HepG2 (cell line): Measurements from ENCODE around the gene ING5. TPM values are rescaled to one million over a fixed set of nuclear protein-coding genes. Genes with fewer than 3 reads are reported as not detected.

Experiments
- ATAC-seq: fragments of 200-7000 bp; cut with Tn5 transposase; 3 replicates; pipeline ENCODE4 v1.9.1; 2020; ENCODE audit warnings: mild to moderate bottlenecking, moderate library complexity
- BruUV-seq: library from RNA; stranded (reverse); fragments of 400-500 nt; replicated peaks from 2 replicates; lab custom pipeline; 2021; lab: Mats Ljungman, UMichigan
- CTCF ChIA-PET: fragments of 300-600 bp; formaldehyde crosslinking; extraction: SDS; loops from one replicate; lab custom pipeline; 2021; ENCODE audit warnings: low total read pairs, inconsistent platforms, low intra/inter-chr PET ratio; lab: Yijun Ruan, JAX
- POLR2A ChIA-PET: fragments of 350-600 bp; sonication (Branson Sonifier 250); formaldehyde crosslinking; loops from one replicate; lab custom pipeline; 2020; ENCODE audit warnings: antibody characterized with exemption, inconsistent platforms; lab: Yijun Ruan, JAX
- DNase-seq: peaks from one replicate; pipeline ENCODE4 v3.0.0-alpha.2; 2015; ENCODE audit warnings: low spot score
- FAIRE-seq: peaks from 3 replicates; lab custom pipeline; 2011; peaks lifted over from hg19 to GRCh38; lab: Jason Lieb, UNC
- H2AFZ ChIP-seq: one replicate; pipeline ENCODE4 v1.6.1; 2011; ENCODE audit warnings: low read length, inconsistent platforms
- H3K27ac ChIP-seq: fragments of 300-600 bp; 3 replicates; pipeline ENCODE4 v1.8.0; 2011; ENCODE audit warnings: mixed run types, mild to moderate bottlenecking, mixed read lengths, low read length, inconsistent platforms; ENCODE audit not compliant: insufficient read depth; ENCODE audit errors: extremely low read length
- H3K27me3 ChIP-seq, 2 experiments: fragments of 200-600 bp in 1 of 2; 2 replicates in 1 of 2; 3 replicates in 1 of 2; pipeline versions ENCODE4 v1.6.0 to v1.8.0; 2011; ENCODE audit warnings: low read length in 2 of 2, mild to moderate bottlenecking in 2 of 2, moderate library complexity in 2 of 2, inconsistent platforms in 1 of 2; ENCODE audit not compliant: insufficient read depth in 2 of 2, control insufficient read depth in 1 of 2
- H3K36me3 ChIP-seq, 2 experiments: fragments of 200-600 bp in 1 of 2; replicated peaks in 1 of 2; 2 replicates in 1 of 2; 3 replicates in 1 of 2; pipeline versions ENCODE4 v1.5.1 to v1.8.0; 2011; ENCODE audit warnings: low read length in 2 of 2, inconsistent platforms in 1 of 2; ENCODE audit not compliant: insufficient read depth in 2 of 2, control insufficient read depth in 1 of 2
- H3K4me1 ChIP-seq: 2 replicates; pipeline ENCODE4 v1.5.1; 2012; ENCODE audit warnings: low read length, inconsistent platforms; ENCODE audit not compliant: insufficient read depth
- H3K4me2 ChIP-seq: 2 replicates; pipeline ENCODE4 v1.6.0; 2011; ENCODE audit warnings: low read depth, low read length, inconsistent platforms
- H3K4me3 ChIP-seq, 3 experiments: fragments of 200-600 bp in 1 of 3; sonication (generic), shearing (Covaris generic) in 1 of 3; replicated peaks in 1 of 3; 2 replicates each; pipeline ENCODE4 v1.5.1; 2011 to 2016; ENCODE audit warnings: low read length in 3 of 3, inconsistent platforms in 2 of 3, low read depth in 2 of 3, mild to moderate bottlenecking in 2 of 3, control low read depth in 1 of 3, mixed read lengths in 1 of 3; ENCODE audit not compliant: insufficient read depth in 1 of 3
- H3K79me2 ChIP-seq: one replicate; pipeline ENCODE4 v1.6.1; 2011; ENCODE audit warnings: low read length, inconsistent platforms; ENCODE audit not compliant: insufficient read depth
- H3K9ac ChIP-seq: 2 replicates; pipeline ENCODE4 v1.6.0; 2011; ENCODE audit warnings: mild to moderate bottlenecking, low read depth, low read length, inconsistent platforms; ENCODE audit not compliant: insufficient read depth
- H3K9me3 ChIP-seq: 2 replicates; pipeline ENCODE4 v1.5.1; 2012; ENCODE audit warnings: mild to moderate bottlenecking, low read length
- H4K20me1 ChIP-seq: 2 replicates; pipeline ENCODE4 v1.6.0; 2011; ENCODE audit warnings: inconsistent platforms, mild to moderate bottlenecking, low read length, moderate library complexity; ENCODE audit not compliant: insufficient read depth
- DZIP1 ChIP-seq: sonication (generic); formaldehyde crosslinking; IDR thresholded peaks from 2 replicates; pipeline ENCODE4 v1.5.0; 2020; ENCODE audit warnings: mild to moderate bottlenecking, missing genetic modification reagents
- FOXJ3 ChIP-seq: sonication (generic); formaldehyde crosslinking; IDR thresholded peaks from 2 replicates; pipeline ENCODE4 v1.4.0; 2020; ENCODE audit warnings: missing genetic modification reagents, mild to moderate bottlenecking, borderline replicate concordance
- FOXO1 ChIP-seq: sonication (generic); formaldehyde crosslinking; IDR thresholded peaks from 2 replicates; pipeline ENCODE4 v1.4.0; 2020; ENCODE audit warnings: missing genetic modification reagents
- GFI1 ChIP-seq: sonication (generic); formaldehyde crosslinking; IDR thresholded peaks from 2 replicates; pipeline ENCODE4 v1.5.0; 2020; ENCODE audit warnings: missing genetic modification reagents, mild to moderate bottlenecking, borderline replicate concordance
- HNRNPH1 ChIP-seq: fragments of 200-400 bp; formaldehyde crosslinking; optimal IDR thresholded peaks from 2 replicates; pipeline ENCODE3; 2017; ENCODE audit warnings: mild to moderate bottlenecking, low read depth, low read length
- NCOA1 ChIP-seq: sonication (generic); formaldehyde crosslinking; IDR thresholded peaks from 2 replicates; pipeline ENCODE4 v1.9.0; 2021; ENCODE audit warnings: missing genetic modification reagents
- ONECUT2 ChIP-seq: sonication (generic); formaldehyde crosslinking; IDR thresholded peaks from 2 replicates; pipeline ENCODE4 v1.4.0; 2020; ENCODE audit warnings: missing genetic modification reagents
- PHF20 ChIP-seq: sonication (generic); formaldehyde crosslinking; IDR thresholded peaks from 2 replicates; pipeline ENCODE4 v1.5.0; 2020; ENCODE audit warnings: mild to moderate bottlenecking, missing genetic modification reagents
- RARG ChIP-seq: sonication (generic); formaldehyde crosslinking; IDR thresholded peaks from 2 replicates; pipeline ENCODE4 v1.4.0; 2020; ENCODE audit warnings: low read depth, mild to moderate bottlenecking, missing genetic modification reagents
- RBM22 ChIP-seq: fragments of 200-400 bp; formaldehyde crosslinking; optimal IDR thresholded peaks from 2 replicates; pipeline ENCODE3; 2017; ENCODE audit warnings: mild to moderate bottlenecking, low read length, moderate library complexity
- YEATS2 ChIP-seq: sonication (generic); formaldehyde crosslinking; IDR thresholded peaks from 2 replicates; pipeline ENCODE4 v1.4.0; 2020; ENCODE audit warnings: missing genetic modification reagents, borderline replicate concordance
- ZFP82 ChIP-seq: sonication (generic); formaldehyde crosslinking; IDR thresholded peaks from 2 replicates; pipeline ENCODE4 v1.5.1; 2020; ENCODE audit warnings: mild to moderate bottlenecking, missing genetic modification reagents, borderline replicate concordance
- ZNF274 ChIP-seq: sonication (generic); formaldehyde crosslinking; IDR thresholded peaks from 2 replicates; pipeline ENCODE4 v1.5.1; 2020; ENCODE audit warnings: mild to moderate bottlenecking, missing genetic modification reagents
- ZNF335 ChIP-seq: sonication (generic); formaldehyde crosslinking; IDR thresholded peaks from 2 replicates; pipeline ENCODE4 v1.4.0; 2020; ENCODE audit warnings: missing genetic modification reagents
- ZNF33A ChIP-seq: sonication (generic); formaldehyde crosslinking; IDR thresholded peaks from 2 replicates; pipeline ENCODE4 v1.5.1; 2020; ENCODE audit warnings: missing genetic modification reagents, mild to moderate bottlenecking, moderate library complexity, borderline replicate concordance
- ZNF460 ChIP-seq: sonication (generic); formaldehyde crosslinking; IDR thresholded peaks from 2 replicates; pipeline ENCODE4 v1.5.1; 2020; ENCODE audit warnings: missing genetic modification reagents, mild to moderate bottlenecking, borderline replicate concordance
- ZNF558 ChIP-seq: sonication (generic); formaldehyde crosslinking; IDR thresholded peaks from 2 replicates; pipeline ENCODE4 v1.9.0; 2022; ENCODE audit warnings: mild to moderate bottlenecking, missing genetic modification reagents, borderline replicate concordance
- ZSCAN12 ChIP-seq: sonication (generic); formaldehyde crosslinking; IDR thresholded peaks from 2 replicates; pipeline ENCODE4 v1.9.0; 2021; ENCODE audit warnings: mild to moderate bottlenecking, missing genetic modification reagents
- WGBS: methylation state at CpG from one replicate; pipeline ENCODE4 v1.1.6; 2017; ENCODE audit warnings: low lambda C conversion rate; 5-methylcytosine and 5-hydroxymethylcytosine counted together
- in situ Hi-C: cut with HindIII; loops from 2 replicates; pipeline ENCODE4 v1.10.0; 2017; ENCODE audit warnings: low pct_unique_long_range_greater_than_20kb; ENCODE audit not compliant: extremely low pct_ligation_motif_present
- intact Hi-C: fragments of 100-400 bp; cut with micrococcal nuclease; formaldehyde crosslinking; loops from one replicate; pipeline ENCODE4 v1.10.0; 2022; ENCODE audit not compliant: unreplicated experiment
- polyA plus RNA-seq, 8 experiments: library from polyadenylated mRNA; depleted of rRNA in 3 of 8; stranded (reverse) in 7 of 8; unstranded in 1 of 8; fragments of >200 nt; fragmentation: Illumina TruSeq in 4 of 8; extraction: Trizol in 4 of 8; gene quantifications; 2 replicates each; pipeline versions ENCODE4 v1.2.1 to v1.2.3, GENCODE V29; 2011 to 2016; ENCODE audit warnings: low read depth in 4 of 8, missing spikeins in 1 of 8, mixed read lengths in 1 of 8; ENCODE audit not compliant: insufficient read depth in 1 of 8
- total RNA-seq, 5 experiments: library from RNA; depleted of rRNA; stranded (reverse); fragments of >200 nt; fragmentation: Illumina TruSeq; extraction: Trizol; gene quantifications; 2 replicates each; pipeline ENCODE4 v1.2.3, GENCODE V29; 2016; ENCODE audit warnings: low read depth in 1 of 5
- TF ChIP-seq, protein P1 (sequence below): fragments of 450-650 bp; IDR thresholded peaks from 2 replicates; pipeline ENCODE4 v1.6.1; 2017

ING5 gene
- total and polyA plus RNA-seq, 2 of the 13 experiments (the other 11 are each of a cell fraction or from before 2014, with no cell fraction given): 61.9 to 71.9 TPM

- no peak for TF ChIP-seq RARG (CRISPR knock-in tag)
- TF ChIP-seq NCOA1: no peak
- TF ChIP-seq ZFP82 (CRISPR knock-in tag): peak; percentile 85; the same call in 1 of the 2 replicates
- TF ChIP-seq HNRNPH1: peak; percentile 92
- peak; percentile 32; the same call in 1 of the 2 replicates for TF ChIP-seq ZNF460 (CRISPR knock-in tag)
- peak; percentile 87 for TF ChIP-seq YEATS2 (CRISPR knock-in tag)
- peak; percentile 97 for TF ChIP-seq ZNF558 (CRISPR knock-in tag)
- no peak; the same call in 1 of the 2 replicates for TF ChIP-seq ONECUT2 (CRISPR knock-in tag)
- peak; percentile 66 for TF ChIP-seq PHF20 (CRISPR knock-in tag)
- TF ChIP-seq, protein P1, sequence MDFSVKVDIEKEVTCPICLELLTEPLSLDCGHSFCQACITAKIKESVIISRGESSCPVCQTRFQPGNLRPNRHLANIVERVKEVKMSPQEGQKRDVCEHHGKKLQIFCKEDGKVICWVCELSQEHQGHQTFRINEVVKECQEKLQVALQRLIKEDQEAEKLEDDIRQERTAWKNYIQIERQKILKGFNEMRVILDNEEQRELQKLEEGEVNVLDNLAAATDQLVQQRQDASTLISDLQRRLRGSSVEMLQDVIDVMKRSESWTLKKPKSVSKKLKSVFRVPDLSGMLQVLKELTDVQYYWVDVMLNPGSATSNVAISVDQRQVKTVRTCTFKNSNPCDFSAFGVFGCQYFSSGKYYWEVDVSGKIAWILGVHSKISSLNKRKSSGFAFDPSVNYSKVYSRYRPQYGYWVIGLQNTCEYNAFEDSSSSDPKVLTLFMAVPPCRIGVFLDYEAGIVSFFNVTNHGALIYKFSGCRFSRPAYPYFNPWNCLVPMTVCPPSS: no peak
- TF ChIP-seq ZNF335 (CRISPR knock-in tag): peak; percentile 79; the same call in 1 of the 2 replicates
These were observed 68.5 kb downstream of the ING5 start (continued) for GRCh38 chr2:241770185-241770935.

GRCh38 chr2:241770936-241771285, 69.1 kb downstream of the ING5 start:
- Histone ChIP-seq H3K79me2 (peaks cover 24% of the 10 kb centered on the region), H4K20me1 (no peaks in the 10 kb centered on the region), H3K27me3 (no peaks in the 10 kb centered on the region; a peak in 1 of 5 replicates), H3K27ac (peak overlapping the region; percentile 92), H3K9me3 (no peaks in the 10 kb centered on the region), H3K4me2 (peak overlapping the region; percentile 85), H3K4me3 (peak overlapping the region; percentile 67 to 82 (median 76)), H3K4me1 (peaks cover 60% of the 10 kb centered on the region), H3K9ac (peak overlapping the region; percentile 92), H2AFZ (no peak overlapping the region), H3K36me3 (no peaks in the 10 kb centered on the region; a peak in 1 of 5 replicates)
- ChIA-PET CTCF (no interaction called here), POLR2A (interaction anchor here (0.9 to 8.9 kb wide), 23 partner anchors 8 to 162 kb away, joined by 3 to 218 read pairs (median 5); partner anchors contain the start of genes D2HGDH, DTYMK, ING5 and NEU4)
- no peak for FAIRE-seq
- TSS peak; percentile 87 for BruUV-seq
- DNase-seq: no peak
- no peak for ATAC-seq
- intact Hi-C loops (loop anchor here (2.0 kb wide), 2 partner anchors 38 to 48 kb away; partner anchors contain the start of gene NEU4), in situ Hi-C loops (loop anchor here (5.0 kb wide), 1 partner anchor 36 kb away; the partner anchor contains the start of gene NEU4)
- 0% methylated on average over 5 of the region's 12 CpGs for WGBS
- TF ChIP-seq FOXO1 (CRISPR knock-in tag) (no peak), ZSCAN12 (CRISPR knock-in tag) (0 out of 2 replicates have a peak, but pooled peaks have one; percentile 2), DZIP1 (CRISPR knock-in tag) (0 out of 2 replicates have a peak, but pooled peaks have one; percentile 40), ZNF274 (CRISPR knock-in tag) (peak; percentile 19), ZNF33A (CRISPR knock-in tag) (peak; percentile 88; the same call in 1 of the 2 replicates), FOXJ3 (CRISPR knock-in tag) (peak; percentile 1; the same call in 1 of the 2 replicates), RBM22 (peak; percentile 69), GFI1 (CRISPR knock-in tag) (peak; percentile 7; the same call in 1 of the 2 replicates)
